Measurements from ENCODE around the gene TLDC2. TPM values are rescaled to one million over a fixed set of nuclear protein-coding genes. Genes with fewer than 3 reads are reported as not detected.

TLDC2 gene
- total and polyA plus RNA-seq, 2 experiments from 2014 or later: 0.68 to 1.6 TPM

GRCh38 chr20:36859700-36860330, 16.1 kb upstream of the TLDC2 start:
- H4K20me1 ChIP-seq (ENCODE audit: insufficient read depth, poor library complexity, severe bottlenecking): peaks cover 57% of the 10 kb centered on the region
- WGBS (ENCODE audit: low lambda C conversion rate, missing lambda C conversion rate): 66% methylated on average over 6 of the region's 6 CpGs
- no peak overlapping the region for H3K4me2 ChIP-seq
- no peak for DNase-seq (ENCODE audit: low spot score)
- no peaks in the 10 kb centered on the region for H3K9me3 ChIP-seq (ENCODE audit: low read depth)
- H3K36me3 ChIP-seq (replicated peaks; ENCODE audit: insufficient read depth, low read depth): no peaks in the 10 kb centered on the region
- no peak overlapping the region for H3K27ac ChIP-seq
- no peaks in the 10 kb centered on the region for H3K9me2 ChIP-seq (replicated peaks; ENCODE audit: insufficient read depth)
- H3K4me3 ChIP-seq: no peak overlapping the region
- no peaks in the 10 kb centered on the region for H3K27me3 ChIP-seq
- TF ChIP-seq EZH2 (IDR thresholded peaks at IDR 0.05; ENCODE audit: borderline replicate concordance) (no peak), CTCF (IDR thresholded peaks at IDR 0.05; ENCODE audit: poor library complexity) (no peak), EZH2phosphoT487 (IDR thresholded peaks at IDR 0.05; ENCODE audit: low read depth, severe bottlenecking, unreplicated experiment) (no peak)
- H3K4me1 ChIP-seq (ENCODE audit: insufficient read depth): peaks cover 38% of the 10 kb centered on the region
- peaks cover 75% of the 10 kb centered on the region for H3K79me2 ChIP-seq
- no peak overlapping the region for H2AFZ ChIP-seq

- no peaks in the 10 kb centered on the region for H3K27me3 ChIP-seq
- peaks cover 38% of the 10 kb centered on the region for H3K4me1 ChIP-seq (ENCODE audit: insufficient read depth)
- TF ChIP-seq EZH2 (IDR thresholded peaks at IDR 0.05; ENCODE audit: borderline replicate concordance) (no peak), CTCF (IDR thresholded peaks at IDR 0.05; ENCODE audit: poor library complexity) (no peak), EZH2phosphoT487 (IDR thresholded peaks at IDR 0.05; ENCODE audit: low read depth, severe bottlenecking, unreplicated experiment) (no peak)
- H4K20me1 ChIP-seq (ENCODE audit: insufficient read depth, poor library complexity, severe bottlenecking): peaks cover 55% of the 10 kb centered on the region
- H3K27ac ChIP-seq: no peak overlapping the region
- H3K9me3 ChIP-seq (ENCODE audit: low read depth): no peaks in the 10 kb centered on the region
- H3K36me3 ChIP-seq (replicated peaks; ENCODE audit: insufficient read depth, low read depth): no peaks in the 10 kb centered on the region
- no peak overlapping the region for H2AFZ ChIP-seq
- H3K9me2 ChIP-seq (replicated peaks; ENCODE audit: insufficient read depth): no peaks in the 10 kb centered on the region
- H3K4me2 ChIP-seq: no peak overlapping the region
- no peak for DNase-seq (ENCODE audit: low spot score)
- no peak overlapping the region for H3K4me3 ChIP-seq
- 77% methylated on average over 5 of the region's 5 CpGs for WGBS (ENCODE audit: low lambda C conversion rate, missing lambda C conversion rate)
- peaks cover 69% of the 10 kb centered on the region for H3K79me2 ChIP-seq
Observed at GRCh38 chr20:36860339-36860738, 15.6 kb upstream of the TLDC2 start.

GRCh38 chr20:36860811-36861624, 14.9 kb upstream of the TLDC2 start:
- no peak for TF ChIP-seq EZH2 (IDR thresholded peaks at IDR 0.05; ENCODE audit: borderline replicate concordance)
- TF ChIP-seq CTCF (IDR thresholded peaks at IDR 0.05; ENCODE audit: poor library complexity): no peak
- no peak for TF ChIP-seq EZH2phosphoT487 (IDR thresholded peaks at IDR 0.05; ENCODE audit: low read depth, severe bottlenecking, unreplicated experiment)
- H4K20me1 ChIP-seq (ENCODE audit: insufficient read depth, poor library complexity, severe bottlenecking): peaks cover 48% of the 10 kb centered on the region
- H3K79me2 ChIP-seq: peaks cover 63% of the 10 kb centered on the region
- H3K4me2 ChIP-seq: peak overlapping the region; percentile 98
- no peak overlapping the region for H2AFZ ChIP-seq
- DNase-seq (ENCODE audit: low spot score): no peak
- H3K36me3 ChIP-seq (replicated peaks; ENCODE audit: insufficient read depth, low read depth): no peaks in the 10 kb centered on the region
- no peak overlapping the region for H3K4me3 ChIP-seq
- H3K9me2 ChIP-seq (replicated peaks; ENCODE audit: insufficient read depth): no peaks in the 10 kb centered on the region
- no peak overlapping the region for H3K27ac ChIP-seq
- 83% methylated on average over 14 of the region's 14 CpGs for WGBS (ENCODE audit: low lambda C conversion rate, missing lambda C conversion rate)
- H3K27me3 ChIP-seq: no peaks in the 10 kb centered on the region
- H3K9me3 ChIP-seq (ENCODE audit: low read depth): no peaks in the 10 kb centered on the region
- H3K4me1 ChIP-seq (ENCODE audit: insufficient read depth): peaks cover 38% of the 10 kb centered on the region

Measured in hepatocyte (in vitro differentiated cells).